CD4-positive, alpha-beta memory T cell (primary cell): ENCODE data around the gene NKAIN2. TPM values are rescaled to one million over a fixed set of nuclear protein-coding genes. Genes with fewer than 3 reads are reported as not detected.

Experiments
- CTCF ChIA-PET: fragments of 350-600 bp; sonication (Branson Sonifier 250); formaldehyde crosslinking; loops from one replicate; lab custom pipeline; 2021; ENCODE audit warnings: inconsistent platforms; ENCODE audit not compliant: partially characterized antibody; lab: Charles Lee
- POLR2A ChIA-PET: fragments of 350-600 bp; sonication (Branson Sonifier 250); formaldehyde crosslinking; loops from one replicate; lab custom pipeline; 2021; ENCODE audit not compliant: partially characterized antibody; lab: Charles Lee
- DNase-seq, 5 donors: peaks; one replicate each; pipeline versions ENCODE4 v3.0.0 to v3.0.0-alpha.2; 2020 to 2022; ENCODE audit warnings: mixed read lengths in 1 of 5
- H3K27ac ChIP-seq: one replicate; pipeline ENCODE4 v1.7.0; 2013; ENCODE audit warnings: low read depth, low read length
- H3K27me3 ChIP-seq: 2 replicates; pipeline ENCODE4 v1.7.0; 2013; ENCODE audit warnings: mild to moderate bottlenecking, low read length, moderate library complexity; ENCODE audit not compliant: insufficient read depth
- H3K36me3 ChIP-seq: 2 replicates; pipeline ENCODE4 v1.7.0; 2013; ENCODE audit warnings: mild to moderate bottlenecking, low read length, moderate library complexity; ENCODE audit not compliant: insufficient read depth
- H3K4me1 ChIP-seq: 2 replicates; pipeline ENCODE4 v1.7.0; 2013; ENCODE audit warnings: mild to moderate bottlenecking, low read length, moderate library complexity; ENCODE audit not compliant: insufficient read depth
- H3K4me3 ChIP-seq, 2 donors: one replicate each; pipeline ENCODE4 v1.7.0; 2013; ENCODE audit warnings: low read length in 2 of 2, mild to moderate bottlenecking in 1 of 2
- H3K9me3 ChIP-seq, 2 donors: one replicate each; pipeline ENCODE4 v1.7.0; 2013; ENCODE audit warnings: low read length in 2 of 2, control low read depth in 1 of 2; ENCODE audit not compliant: control insufficient read depth in 1 of 2
- H3K27ac Mint-ChIP-seq, 7 donors: one replicate each; pipeline ENCODE4 v1.8.0; 2020 to 2021; ENCODE audit warnings: mixed read lengths in 7 of 7, mild to moderate bottlenecking in 6 of 7, inconsistent platforms in 3 of 7, moderate library complexity in 3 of 7
- H3K27me3 Mint-ChIP-seq, 2 donors: one replicate each; pipeline ENCODE4 v1.8.0; 2020 to 2021; ENCODE audit warnings: mixed read lengths in 2 of 2
- H3K36me3 Mint-ChIP-seq, 2 donors: one replicate each; pipeline ENCODE4 v1.8.0; 2020 to 2021; ENCODE audit warnings: mixed read lengths in 2 of 2, inconsistent platforms in 1 of 2, mild to moderate bottlenecking in 1 of 2
- H3K4me1 Mint-ChIP-seq, 4 donors: one replicate each; pipeline ENCODE4 v1.8.0; 2020 to 2021; ENCODE audit warnings: mixed read lengths in 4 of 4, mild to moderate bottlenecking in 1 of 4
- H3K4me3 Mint-ChIP-seq, 8 donors: one replicate each; pipeline ENCODE4 v1.8.0; 2020 to 2021; ENCODE audit warnings: mixed read lengths in 8 of 8, mild to moderate bottlenecking in 7 of 8, moderate library complexity in 6 of 8, inconsistent platforms in 3 of 8
- H3K9me3 Mint-ChIP-seq, 8 donors: one replicate each; pipeline ENCODE4 v1.8.0; 2020 to 2021; ENCODE audit warnings: mixed read lengths in 8 of 8, mild to moderate bottlenecking in 5 of 8, inconsistent platforms in 3 of 8, moderate library complexity in 1 of 8
- intact Hi-C: fragments of 100-400 bp; cut with micrococcal nuclease; formaldehyde crosslinking; loops from one replicate; pipeline ENCODE4 v1.15.1; 2023
- polyA plus RNA-seq, 2 donors: library from polyadenylated mRNA; unstranded; fragments of 300-500 nt; fragmentation: Illumina TruSeq; gene quantifications; one replicate each; pipeline ENCODE4 v1.2.3, GENCODE V29; 2021
- total RNA-seq, 2 experiments: library from RNA; stranded (reverse); gene quantifications; one replicate each; pipeline ENCODE4 v1.2.3, GENCODE V29; 2021

Gene NKAIN2
- total and polyA plus RNA-seq, 4 experiments from 2014 or later, result not detected

- H3K27me3 Mint-ChIP-seq, result no peaks in the 10 kb centered on the region
- CTCF ChIA-PET, result no interaction called here
- no peak overlapping the region for H3K27ac ChIP-seq
- DNase-seq, result no peak
- H3K36me3 ChIP-seq, result no peaks in the 10 kb centered on the region
- H3K4me1 Mint-ChIP-seq, result no peaks in the 10 kb centered on the region
- H3K9me3 ChIP-seq, result no peaks in the 10 kb centered on the region
- H3K9me3 Mint-ChIP-seq, result peaks cover 0 to 6% (median 2%) of the 10 kb centered on the region in 8 donors
- intact Hi-C loops, result no loop called here
- H3K36me3 Mint-ChIP-seq, result no peaks in the 10 kb centered on the region
- POLR2A ChIA-PET, result no interaction called here
- H3K27ac Mint-ChIP-seq, result no peak overlapping the region
- H3K4me3 Mint-ChIP-seq, result no peak overlapping the region
- no peak overlapping the region for H3K4me3 ChIP-seq
- H3K27me3 ChIP-seq, result no peaks in the 10 kb centered on the region
- no peaks in the 10 kb centered on the region for H3K4me1 ChIP-seq
These were observed 663.7 kb downstream of the NKAIN2 start for GRCh38 chr6:124467366-124467765.

- H3K36me3 Mint-ChIP-seq, result no peaks in the 10 kb centered on the region
- H3K27ac Mint-ChIP-seq, result no peak overlapping the region
- no peak overlapping the region for H3K4me3 Mint-ChIP-seq
- ChIA-PET CTCF (no interaction called here), POLR2A (no interaction called here)
- H3K4me1 Mint-ChIP-seq, result no peaks in the 10 kb centered on the region
- H3K27me3 ChIP-seq, result no peaks in the 10 kb centered on the region
- H3K27me3 Mint-ChIP-seq, result no peaks in the 10 kb centered on the region
- H3K27ac ChIP-seq, result no peak overlapping the region
- no peak for DNase-seq
- H3K4me1 ChIP-seq, result no peaks in the 10 kb centered on the region
- peaks cover 0 to 5% (median 0%) of the 10 kb centered on the region in 8 donors for H3K9me3 Mint-ChIP-seq
- H3K36me3 ChIP-seq, result no peaks in the 10 kb centered on the region
- intact Hi-C loops, result no loop called here
- no peak overlapping the region for H3K4me3 ChIP-seq
- no peaks in the 10 kb centered on the region for H3K9me3 ChIP-seq
These were observed 667.1 kb downstream of the NKAIN2 start for GRCh38 chr6:124470803-124471202.

- Histone ChIP-seq H3K4me1 (no peaks in the 10 kb centered on the region), H3K4me3 (no peak overlapping the region), H3K27me3 (no peaks in the 10 kb centered on the region), H3K27ac (no peak overlapping the region), H3K36me3 (no peaks in the 10 kb centered on the region), H3K9me3 (no peaks in the 10 kb centered on the region)
- intact Hi-C loops, result no loop called here
- Mint-ChIP-seq H3K27ac (no peak overlapping the region), H3K27me3 (no peaks in the 10 kb centered on the region), H3K4me3 (no peak overlapping the region), H3K4me1 (no peaks in the 10 kb centered on the region), H3K9me3 (peaks cover 0 to 5% (median 0%) of the 10 kb centered on the region in 8 donors), H3K36me3 (no peaks in the 10 kb centered on the region)
- ChIA-PET CTCF (interaction anchor here (0.5 kb wide), 1 partner anchor 22 kb away, joined by 5 read pairs; no protein-coding TSS in a partner anchor), POLR2A (no interaction called here)
- DNase-seq, result no peak
These were observed 671.5 kb downstream of the NKAIN2 start for GRCh38 chr6:124475176-124475575.

GRCh38 chr6:124478906-124479305 lies 675.2 kb downstream of the NKAIN2 start:
- Histone ChIP-seq H3K27me3 (no peaks in the 10 kb centered on the region), H3K9me3 (no peaks in the 10 kb centered on the region)
- H3K27ac Mint-ChIP-seq, result no peak overlapping the region

GRCh38 chr6:124479991-124480430 lies 676.3 kb downstream of the NKAIN2 start:
- Mint-ChIP-seq H3K27ac (no peak overlapping the region), H3K4me1 (no peaks in the 10 kb centered on the region), H3K4me3 (no peak overlapping the region), H3K36me3 (no peaks in the 10 kb centered on the region), H3K9me3 (no peaks in the 10 kb centered on the region), H3K27me3 (no peaks in the 10 kb centered on the region)
- Histone ChIP-seq H3K36me3 (no peaks in the 10 kb centered on the region), H3K27me3 (no peaks in the 10 kb centered on the region), H3K27ac (no peak overlapping the region), H3K9me3 (no peaks in the 10 kb centered on the region), H3K4me1 (no peaks in the 10 kb centered on the region), H3K4me3 (no peak overlapping the region)
- POLR2A ChIA-PET, result no interaction called here
- intact Hi-C loops, result no loop called here
- no peak for DNase-seq
- CTCF ChIA-PET, result no interaction called here

More at GRCh38 chr6:124478906-124479305, 675.2 kb downstream of the NKAIN2 start:
- intact Hi-C loops, result no loop called here
- H3K36me3 Mint-ChIP-seq, result no peaks in the 10 kb centered on the region
- POLR2A ChIA-PET, result no interaction called here
- H3K4me3 Mint-ChIP-seq, result no peak overlapping the region
- Histone ChIP-seq H3K27ac (no peak overlapping the region), H3K4me1 (no peaks in the 10 kb centered on the region), H3K36me3 (no peaks in the 10 kb centered on the region), H3K4me3 (no peak overlapping the region)
- CTCF ChIA-PET, result no interaction called here
- no peaks in the 10 kb centered on the region for H3K9me3 Mint-ChIP-seq
- H3K27me3 Mint-ChIP-seq, result no peaks in the 10 kb centered on the region
- DNase-seq, result no peak
- H3K4me1 Mint-ChIP-seq, result no peaks in the 10 kb centered on the region

- H3K4me3 Mint-ChIP-seq, result no peak overlapping the region
- no peaks in the 10 kb centered on the region for H3K4me1 ChIP-seq
- no peaks in the 10 kb centered on the region for H3K9me3 ChIP-seq
- no peaks in the 10 kb centered on the region for H3K4me1 Mint-ChIP-seq
- H3K27me3 ChIP-seq, result no peaks in the 10 kb centered on the region
- ChIA-PET CTCF (no interaction called here), POLR2A (no interaction called here)
- H3K27me3 Mint-ChIP-seq, result no peaks in the 10 kb centered on the region
- H3K36me3 ChIP-seq, result no peaks in the 10 kb centered on the region
- intact Hi-C loops, result no loop called here
- no peak overlapping the region for H3K27ac ChIP-seq
- no peak overlapping the region for H3K27ac Mint-ChIP-seq
- no peak for DNase-seq
- H3K9me3 Mint-ChIP-seq, result no peaks in the 10 kb centered on the region
- no peak overlapping the region for H3K4me3 ChIP-seq
- no peaks in the 10 kb centered on the region for H3K36me3 Mint-ChIP-seq
These were observed 678.4 kb downstream of the NKAIN2 start for GRCh38 chr6:124482071-124482491.

- Histone ChIP-seq H3K27ac (no peak overlapping the region), H3K4me1 (no peaks in the 10 kb centered on the region), H3K27me3 (no peaks in the 10 kb centered on the region), H3K4me3 (no peak overlapping the region), H3K36me3 (no peaks in the 10 kb centered on the region), H3K9me3 (no peaks in the 10 kb centered on the region)
- H3K4me1 Mint-ChIP-seq, result no peaks in the 10 kb centered on the region
- intact Hi-C loops, result no loop called here
- H3K4me3 Mint-ChIP-seq, result no peak overlapping the region
- no peaks in the 10 kb centered on the region for H3K36me3 Mint-ChIP-seq
- peaks cover 0 to 4% (median 0%) of the 10 kb centered on the region in 8 donors for H3K9me3 Mint-ChIP-seq
- no peak overlapping the region for H3K27ac Mint-ChIP-seq
- ChIA-PET POLR2A (no interaction called here), CTCF (no interaction called here)
- DNase-seq, result no peak
- no peaks in the 10 kb centered on the region for H3K27me3 Mint-ChIP-seq
These were observed 684.2 kb downstream of the NKAIN2 start for GRCh38 chr6:124487623-124488431.
